Pancreas (tissue), 10 donors: Measurements from ENCODE around the gene SRGAP2B. TPM values are rescaled to one million over a fixed set of nuclear protein-coding genes. Genes with fewer than 3 reads are reported as not detected.
"Not testable (repeated sequence)": the region's sequence is repeated elsewhere in the genome, so short reads cannot be mapped to it uniquely, and the experiment has no call there.

Source experiments
- ATAC-seq, 4 donors: fragments of 200-7000 bp; cut with Tn5 transposase; one replicate each; pipeline versions ENCODE4 v1.8.0 to v1.9.1; 2020; ENCODE audit warnings: mild to moderate bottlenecking in 4 of 4, moderate library complexity in 4 of 4
- DNase-seq, 6 donors: peaks; one replicate each; pipeline ENCODE4 v3.0.0-alpha.2; 2020
- FAIRE-seq: peaks from 2 replicates; lab custom pipeline; 2012; peaks lifted over from hg19 to GRCh38; lab: Jason Lieb, UNC
- H3K27ac ChIP-seq, 4 donors: fragments of 200-600 bp; sonication (generic); 1 replicate in 3 of 4; 2 replicates in 1 of 4; pipeline versions ENCODE4 v1.5.0 to v1.8.0; 2020
- H3K27me3 ChIP-seq, 4 donors: fragments of 200-600 bp; one replicate each; pipeline ENCODE4 v1.8.0; 2021
- H3K36me3 ChIP-seq, 3 donors: fragments of 200-600 bp; sonication (generic) in 1 of 3; one replicate each; pipeline versions ENCODE4 v1.5.0 to v1.8.0; 2020 to 2021
- H3K4me1 ChIP-seq, 3 donors: fragments of 200-600 bp; one replicate each; pipeline ENCODE4 v1.8.0; 2021
- H3K4me3 ChIP-seq, 4 donors: fragments of 200-600 bp; sonication (generic) in 2 of 4; one replicate each; pipeline versions ENCODE4 v1.5.0 to v1.8.0; 2020 to 2021
- H3K9me3 ChIP-seq, 4 donors: fragments of 200-600 bp; one replicate each; pipeline ENCODE4 v1.8.0; 2021
- WGBS, 2 donors: extraction: QIAGEN DNeasy Blood & Tissue Kit; methylation state at CpG; one replicate each; pipeline ENCODE4 v1.1.7; 2013; 5-methylcytosine and 5-hydroxymethylcytosine counted together
- intact Hi-C, 3 donors: fragments of 100-400 bp; cut with DNase I; formaldehyde crosslinking; loops; one replicate each; pipeline versions ENCODE4 v1.11.1 to v1.14.2; 2022
- polyA plus RNA-seq, 2 donors: library from polyadenylated mRNA; stranded (reverse); fragments of 200-250 nt; gene quantifications; one replicate each; pipeline ENCODE4 v1.2.3, GENCODE V29; 2013
- total RNA-seq, 6 donors: library from RNA; stranded (reverse); fragmentation: NEBNext Ultra II Directional in 4 of 6; extraction: Animal tissue kit (Norgen Biotek cat#: 25700) in 4 of 6; gene quantifications; one replicate each; pipeline versions ENCODE4 v1.2.1 to v1.2.4, GENCODE V29; 2021 to 2023
- donor health status: healthy with polysubstance abuse.
- donor health status: DM: no; HTN: no; CAD: no; lungs with moderate emphysema.
- donor health status: DM: no; HTN: no; CAD: no.
- donor health status: control.
- donor health status: control.
- donor health status: Bipolar disorder and iron deficiency.
- donor health status: DM: yes; HTN: yes; CAD: no.
- donor health status: DM: no; HTN: no; CAD: no.
- donor health status: DM: no; HTN: no; CAD: no.
- donor health status: DM: yes; HTN: yes; CAD: no.

Gene SRGAP2B
- total and polyA plus RNA-seq, 8 donors, result 2.2 to 13.0 (median 4.6) TPM

DNA sequence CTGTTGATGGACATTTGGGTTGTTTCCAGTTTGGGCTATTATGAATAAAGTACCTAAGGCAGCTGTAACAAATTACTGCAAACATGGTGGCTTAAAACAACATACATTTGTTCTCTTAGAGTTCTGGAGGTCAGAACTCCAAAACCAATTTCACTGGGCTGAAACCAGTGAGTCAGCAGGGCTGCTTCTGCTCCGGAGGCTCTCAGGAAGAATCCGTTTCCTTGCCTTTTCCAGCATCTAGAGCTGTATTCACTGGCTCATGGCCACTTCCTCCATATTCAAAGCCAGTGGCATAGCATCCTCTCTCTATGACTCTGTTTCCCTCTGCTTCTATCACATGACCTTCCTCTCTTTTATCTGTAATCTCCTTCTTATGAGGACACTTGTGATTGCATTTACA lies 146.7 kb downstream of the SRGAP2B start:
- H3K9me3 ChIP-seq, intact Hi-C loops, H3K27me3 ChIP-seq, H3K36me3 ChIP-seq, H3K27ac ChIP-seq, H3K4me1 ChIP-seq, H3K4me3 ChIP-seq, ATAC-seq, DNase-seq, FAIRE-seq: not testable (repeated sequence)
- WGBS, 2 donors, result no CpG with 5 or more reads among the region's 2 CpGs

DNA sequence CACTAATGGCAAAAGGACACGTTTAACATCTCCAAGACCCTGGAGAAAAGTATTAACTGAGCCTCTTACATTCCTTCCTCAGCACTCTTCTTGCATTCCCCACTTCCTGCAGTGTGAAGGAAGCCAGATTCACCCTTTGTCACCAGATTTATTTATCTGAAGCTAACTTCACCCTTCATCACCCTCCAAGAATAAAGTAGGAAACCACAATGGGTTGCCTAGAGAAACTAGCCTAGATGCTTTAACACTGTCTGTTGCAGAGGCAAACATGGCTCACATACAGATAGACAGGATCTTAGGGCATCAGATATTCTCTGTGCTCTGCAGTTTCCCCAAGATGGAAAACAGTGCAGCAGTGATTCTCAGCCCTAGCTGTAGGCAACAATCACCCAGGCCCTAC lies 147.6 kb downstream of the SRGAP2B start:
- DNase-seq, H3K4me3 ChIP-seq, H3K36me3 ChIP-seq, H3K27ac ChIP-seq, intact Hi-C loops, H3K4me1 ChIP-seq, FAIRE-seq, H3K9me3 ChIP-seq, ATAC-seq, H3K27me3 ChIP-seq: not testable (repeated sequence)
- WGBS, 2 donors, result 82 to 94% methylated on average over 1 of the region's 1 CpG

DNA sequence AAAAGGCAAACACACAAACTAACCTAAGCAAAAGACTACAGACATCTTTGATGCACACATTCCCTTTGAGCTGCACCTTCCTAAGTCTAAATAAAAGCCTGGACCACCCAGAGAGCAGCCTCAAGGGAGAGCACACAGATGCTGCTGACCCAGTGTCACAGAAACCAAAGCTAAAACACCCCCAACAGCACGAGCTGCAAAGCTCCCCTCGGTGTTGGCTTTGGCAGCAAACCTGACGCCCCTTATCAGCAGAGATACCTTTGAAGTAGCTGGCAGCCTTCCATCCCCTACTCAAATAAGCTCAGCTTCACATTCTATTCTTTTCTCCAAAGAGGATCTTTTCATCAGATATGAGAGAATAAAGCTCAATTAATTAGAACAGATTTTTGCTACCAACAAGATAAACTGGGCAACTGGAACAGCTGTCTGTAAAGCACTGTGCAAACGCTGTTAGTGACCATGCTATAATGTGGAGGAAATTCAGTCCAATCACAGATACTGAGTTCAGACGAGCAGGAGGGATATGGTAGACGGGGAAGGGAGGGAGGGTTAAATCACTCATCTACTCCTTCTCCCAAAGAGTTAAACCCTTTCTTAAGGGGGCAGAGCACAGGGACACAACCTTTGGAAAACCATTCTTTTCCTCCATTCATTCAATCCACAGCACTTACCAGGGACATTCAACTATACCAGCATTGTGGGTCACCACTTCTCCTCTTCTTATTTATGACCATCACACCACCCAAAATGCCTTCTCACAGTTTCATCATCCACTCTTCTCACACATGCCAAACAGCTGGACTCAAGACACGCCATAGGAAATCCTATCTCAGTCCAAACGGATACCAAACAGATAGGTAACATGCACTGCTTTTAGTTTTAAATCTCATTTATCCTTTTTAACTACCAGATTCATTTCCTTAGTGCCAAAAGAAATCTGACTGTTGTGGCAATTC lies 148.3 kb downstream of the SRGAP2B start:
- H3K27me3 ChIP-seq, DNase-seq, H3K27ac ChIP-seq, H3K36me3 ChIP-seq, H3K4me1 ChIP-seq, intact Hi-C loops, H3K9me3 ChIP-seq, H3K4me3 ChIP-seq, FAIRE-seq: not testable (repeated sequence)
- no CpG with 5 or more reads among the region's 8 CpGs for WGBS, 2 donors
- ATAC-seq, result peak in 2 of 4 donors; percentile 44 to 53

DNA sequence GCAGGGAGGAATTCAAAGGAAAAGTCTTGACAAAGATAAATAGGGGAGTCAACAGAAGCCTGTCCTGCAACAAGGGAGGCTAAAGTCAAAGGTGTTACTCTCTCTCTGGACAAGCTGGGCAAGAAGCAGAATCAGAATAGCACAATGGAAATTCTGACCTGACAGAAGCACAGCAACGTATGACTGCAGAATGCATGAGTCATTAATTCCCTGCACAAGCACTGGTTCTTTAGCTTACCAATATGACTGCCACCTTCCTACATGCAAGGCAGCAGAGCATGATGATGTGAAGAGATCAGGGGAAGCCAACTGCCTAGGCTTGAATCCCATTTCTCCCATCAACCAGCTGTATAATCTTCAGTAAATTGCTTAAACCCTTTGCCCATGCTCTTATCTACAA lies 153.4 kb downstream of the SRGAP2B start:
- WGBS, 2 donors, result no CpG with 5 or more reads among the region's 1 CpG
- DNase-seq, H3K4me3 ChIP-seq, intact Hi-C loops, H3K4me1 ChIP-seq, FAIRE-seq, H3K27me3 ChIP-seq, H3K36me3 ChIP-seq, H3K27ac ChIP-seq, H3K9me3 ChIP-seq: not testable (repeated sequence)
- ATAC-seq, result peak in 1 of 4 donors; percentile 25

DNA sequence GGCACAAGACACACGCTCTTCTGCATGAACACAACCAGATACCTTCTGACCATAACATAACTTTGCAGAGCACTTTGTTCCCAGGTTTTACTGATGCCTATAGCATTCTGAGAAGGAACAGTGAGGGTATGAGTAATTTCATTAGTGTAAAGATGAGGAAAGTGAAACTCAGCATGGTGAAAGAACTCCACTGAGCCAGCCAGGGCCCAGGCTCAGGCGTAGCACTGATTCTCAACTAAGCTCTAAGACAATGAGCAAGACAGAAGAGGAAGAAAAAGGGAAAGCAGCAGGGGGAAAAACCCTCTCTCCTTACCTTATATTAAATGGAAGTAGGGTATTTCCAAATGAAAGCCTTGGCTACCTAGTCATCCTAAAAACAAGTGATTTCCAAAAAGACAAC lies 155.1 kb downstream of the SRGAP2B start:
- FAIRE-seq, ATAC-seq, H3K9me3 ChIP-seq, DNase-seq, H3K4me1 ChIP-seq, H3K4me3 ChIP-seq, H3K36me3 ChIP-seq, H3K27ac ChIP-seq, H3K27me3 ChIP-seq, intact Hi-C loops: not testable (repeated sequence)
- WGBS, 2 donors, result no CpG with 5 or more reads among the region's 2 CpGs

DNA sequence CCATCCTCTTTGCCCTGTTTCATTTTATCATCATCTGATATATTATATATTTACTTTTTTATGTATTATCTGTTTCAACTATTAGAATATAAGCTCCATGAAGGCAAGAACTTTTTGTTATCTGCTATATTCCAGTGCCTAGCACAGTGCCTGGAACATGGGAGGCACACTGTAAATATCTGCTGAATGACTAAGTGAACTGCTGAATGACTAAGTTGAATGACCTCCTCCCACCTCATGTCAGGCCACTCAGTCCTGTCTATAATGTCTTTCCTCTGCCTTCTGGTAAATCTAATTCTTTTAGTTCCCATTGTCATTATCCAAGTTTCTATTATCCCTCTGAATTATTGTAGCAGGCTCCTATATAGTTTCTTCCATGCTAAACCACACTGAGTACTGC lies 156.5 kb downstream of the SRGAP2B start:
- H3K9me3 ChIP-seq, intact Hi-C loops, H3K36me3 ChIP-seq, FAIRE-seq, H3K27me3 ChIP-seq, H3K4me3 ChIP-seq, ATAC-seq, DNase-seq, H3K27ac ChIP-seq, H3K4me1 ChIP-seq: not testable (repeated sequence)

DNA sequence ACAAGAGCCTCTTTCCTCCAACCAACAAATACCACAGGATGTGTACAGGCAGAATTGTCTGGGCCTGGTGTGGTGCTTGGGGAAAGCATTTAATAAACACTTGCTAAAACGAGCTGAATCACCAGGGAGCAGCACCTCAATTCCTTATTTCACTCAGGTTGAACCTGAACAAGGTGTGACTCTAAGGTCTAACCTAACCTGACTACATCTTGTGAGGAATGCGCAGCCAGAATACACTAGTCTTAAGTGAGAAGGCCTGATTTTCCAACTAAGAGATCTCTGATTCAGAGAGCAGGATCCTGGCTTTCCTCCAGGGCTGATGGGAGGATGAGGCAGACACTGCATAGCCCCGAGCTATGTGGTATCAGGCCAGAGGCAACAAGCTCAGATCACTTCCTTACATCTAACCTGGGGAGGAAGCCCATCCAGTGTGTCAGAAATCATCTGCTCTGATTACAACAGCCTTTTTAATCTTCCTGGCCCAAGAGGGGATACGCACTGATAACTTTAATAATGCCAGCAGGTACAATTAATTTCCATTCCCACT lies 158.9 kb downstream of the SRGAP2B start:
- not testable (repeated sequence) for ATAC-seq, FAIRE-seq

DNA sequence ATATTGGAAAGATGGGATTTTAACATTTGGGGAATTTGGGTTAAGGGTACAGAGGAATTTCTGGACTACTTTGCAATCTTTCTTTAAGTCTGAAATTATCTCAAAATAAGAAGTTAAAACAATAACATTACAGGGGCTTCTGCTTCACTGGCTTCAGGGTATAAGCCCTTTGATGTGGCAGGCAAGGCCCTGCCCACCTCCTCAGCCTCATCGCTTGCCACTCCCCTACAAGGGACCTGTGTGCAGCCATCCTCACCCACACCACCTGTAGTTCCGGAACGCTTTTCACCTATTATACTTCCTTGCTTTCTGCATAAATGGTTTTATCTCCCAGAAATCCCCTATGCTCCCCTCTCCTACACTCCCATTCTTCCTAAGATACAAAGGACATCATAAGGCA lies 159.8 kb downstream of the SRGAP2B start:
- intact Hi-C loops, H3K4me3 ChIP-seq, H3K4me1 ChIP-seq, ATAC-seq, DNase-seq, H3K9me3 ChIP-seq, FAIRE-seq, H3K36me3 ChIP-seq, H3K27ac ChIP-seq, H3K27me3 ChIP-seq: not testable (repeated sequence)
- no CpG with 5 or more reads among the region's 3 CpGs for WGBS, 2 donors

More for the DNA sequence above, 158.9 kb downstream of the SRGAP2B start:
- H3K27ac ChIP-seq, H3K9me3 ChIP-seq, H3K4me3 ChIP-seq, intact Hi-C loops, H3K4me1 ChIP-seq, DNase-seq, H3K27me3 ChIP-seq, H3K36me3 ChIP-seq: not testable (repeated sequence)
- WGBS, 2 donors, result 91 to 100% methylated on average over 1 of the region's 4 CpGs

DNA sequence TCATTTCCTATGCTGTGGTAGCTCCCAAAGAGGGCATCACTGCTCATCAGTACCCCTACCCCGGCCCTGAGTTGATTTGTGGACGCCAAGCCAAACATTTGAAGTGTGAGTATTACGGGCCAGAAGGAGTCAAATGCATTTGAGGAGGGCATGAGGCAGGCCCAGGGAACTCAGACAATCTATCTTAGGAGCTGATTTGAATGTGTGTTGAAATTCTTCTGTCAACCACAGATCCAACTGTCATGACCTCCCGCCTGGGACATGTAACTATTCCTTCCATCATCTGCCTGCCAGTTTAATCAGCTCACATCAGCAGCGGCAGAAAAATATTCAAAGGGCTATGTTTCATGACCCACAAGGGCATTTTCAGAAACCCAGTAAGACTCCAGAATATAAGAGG lies 162.1 kb downstream of the SRGAP2B start:
- H3K4me1 ChIP-seq, H3K27ac ChIP-seq, intact Hi-C loops, H3K27me3 ChIP-seq, FAIRE-seq, ATAC-seq, H3K9me3 ChIP-seq, H3K36me3 ChIP-seq, DNase-seq, H3K4me3 ChIP-seq: not testable (repeated sequence)
- 97 to 98% methylated on average over 4 of the region's 5 CpGs for WGBS, 2 donors

DNA sequence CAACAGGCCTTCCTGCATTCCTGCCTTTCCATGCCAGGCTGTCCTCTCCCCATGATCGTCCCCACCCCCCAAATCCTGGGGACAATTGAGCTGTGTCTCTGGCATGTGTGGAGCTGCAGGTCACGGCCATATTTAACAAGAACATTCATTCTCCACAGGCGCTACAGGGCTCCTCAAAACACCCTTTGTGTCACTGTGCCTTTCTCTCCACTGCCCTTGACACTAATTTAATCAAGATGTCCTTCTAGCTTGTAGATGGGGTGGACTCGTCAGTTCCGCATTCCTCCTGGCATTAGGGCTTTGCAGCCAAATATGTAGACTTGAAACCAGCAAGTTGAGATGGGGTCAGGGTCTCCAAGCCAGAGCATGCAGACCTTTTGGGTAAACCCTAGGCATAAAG lies 163.0 kb downstream of the SRGAP2B start:
- H3K27me3 ChIP-seq, DNase-seq, H3K4me1 ChIP-seq, H3K9me3 ChIP-seq, H3K4me3 ChIP-seq, H3K36me3 ChIP-seq, H3K27ac ChIP-seq, ATAC-seq, intact Hi-C loops, FAIRE-seq: not testable (repeated sequence)
- 84 to 91% methylated on average over 4 of the region's 5 CpGs for WGBS, 2 donors

DNA sequence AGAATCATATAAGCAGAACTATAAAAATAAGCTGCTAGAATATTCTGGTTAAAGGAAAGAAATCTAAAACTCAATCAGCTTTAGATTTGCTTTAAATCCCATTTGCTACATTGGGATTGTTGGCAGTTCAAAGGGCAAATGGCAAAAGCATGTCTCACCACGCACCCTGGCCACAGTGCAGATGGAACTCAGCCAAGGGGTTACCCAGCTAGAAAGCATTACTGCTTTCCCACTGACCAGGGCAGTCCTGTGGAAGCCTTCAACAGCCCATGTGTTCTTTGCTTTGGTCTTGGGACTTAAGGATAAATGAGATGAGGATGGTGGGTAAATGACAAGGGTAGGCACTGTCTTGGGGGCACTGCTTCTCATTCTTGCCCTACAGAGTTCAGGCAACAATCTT lies 163.6 kb downstream of the SRGAP2B start:
- H3K4me3 ChIP-seq, H3K27me3 ChIP-seq, FAIRE-seq, H3K4me1 ChIP-seq, intact Hi-C loops, H3K36me3 ChIP-seq, DNase-seq, H3K27ac ChIP-seq, H3K9me3 ChIP-seq: not testable (repeated sequence)
- 31 to 40% methylated on average over 1 of the region's 1 CpG for WGBS, 2 donors
- peak in 1 of 4 donors; percentile 25 for ATAC-seq

DNA sequence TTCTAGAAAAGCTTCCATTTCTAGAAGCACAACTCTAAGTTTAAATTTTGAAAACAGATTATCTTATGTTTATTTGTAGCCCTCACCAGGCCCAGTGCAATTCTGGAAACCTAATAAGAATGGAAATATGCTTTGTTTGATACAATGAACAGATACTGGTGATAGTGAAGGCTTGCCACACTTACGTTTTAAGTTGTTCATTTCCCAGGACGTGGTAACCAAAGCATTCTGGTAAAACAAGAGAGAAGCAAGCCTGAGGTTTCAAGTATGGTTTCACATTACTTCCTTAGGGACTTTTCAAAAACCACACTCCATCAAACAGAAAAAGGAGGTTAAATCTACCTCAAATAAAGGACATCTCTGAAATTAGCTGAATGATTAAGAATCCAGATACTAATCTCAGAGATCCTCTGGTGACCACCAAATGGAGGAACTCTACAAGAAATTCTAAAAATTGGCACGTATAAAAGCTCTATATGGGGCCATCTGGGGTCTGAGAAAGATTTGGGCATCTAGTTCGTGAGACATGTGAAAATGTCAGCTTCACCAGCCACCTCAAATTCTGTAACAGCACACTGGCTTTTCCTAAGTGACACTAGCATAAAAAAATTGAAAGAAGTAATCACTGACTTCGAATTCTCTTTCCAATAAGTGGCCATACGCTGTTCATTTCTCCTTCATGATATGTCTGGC lies 164.9 kb downstream of the SRGAP2B start:
- FAIRE-seq, intact Hi-C loops, H3K9me3 ChIP-seq: not testable (repeated sequence)

More for the DNA sequence above, 164.9 kb downstream of the SRGAP2B start:
- H3K27ac ChIP-seq, ATAC-seq, DNase-seq, H3K36me3 ChIP-seq, H3K4me3 ChIP-seq, H3K4me1 ChIP-seq, H3K27me3 ChIP-seq: not testable (repeated sequence)
- WGBS, 2 donors, result 89% methylated on average over 2 to 3 of the region's 6 CpGs
